ENCODE measurements around the gene EIF4A3.

DNA sequence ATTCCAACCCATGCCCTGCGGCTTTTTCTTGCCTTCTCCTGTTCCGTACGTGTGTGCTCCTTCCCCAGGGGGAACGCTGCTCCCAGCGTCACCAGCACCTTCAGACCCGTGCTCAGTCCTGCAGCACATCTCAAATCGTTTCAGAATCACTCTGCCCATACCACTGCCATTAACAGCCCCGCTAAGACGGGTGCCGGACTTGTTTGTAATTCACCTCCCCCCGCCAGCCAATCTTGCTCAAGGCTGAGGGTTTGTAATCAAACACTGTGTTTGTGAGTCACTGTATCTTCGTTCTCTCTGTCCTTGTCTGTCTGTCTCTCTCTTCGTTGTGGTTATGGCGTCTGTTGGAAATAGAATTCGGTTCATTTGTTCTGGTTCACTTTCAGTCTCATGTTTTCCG is 40.2 kb upstream of the EIF4A3 start:
- TF ChIP-seq, protein P1, sequence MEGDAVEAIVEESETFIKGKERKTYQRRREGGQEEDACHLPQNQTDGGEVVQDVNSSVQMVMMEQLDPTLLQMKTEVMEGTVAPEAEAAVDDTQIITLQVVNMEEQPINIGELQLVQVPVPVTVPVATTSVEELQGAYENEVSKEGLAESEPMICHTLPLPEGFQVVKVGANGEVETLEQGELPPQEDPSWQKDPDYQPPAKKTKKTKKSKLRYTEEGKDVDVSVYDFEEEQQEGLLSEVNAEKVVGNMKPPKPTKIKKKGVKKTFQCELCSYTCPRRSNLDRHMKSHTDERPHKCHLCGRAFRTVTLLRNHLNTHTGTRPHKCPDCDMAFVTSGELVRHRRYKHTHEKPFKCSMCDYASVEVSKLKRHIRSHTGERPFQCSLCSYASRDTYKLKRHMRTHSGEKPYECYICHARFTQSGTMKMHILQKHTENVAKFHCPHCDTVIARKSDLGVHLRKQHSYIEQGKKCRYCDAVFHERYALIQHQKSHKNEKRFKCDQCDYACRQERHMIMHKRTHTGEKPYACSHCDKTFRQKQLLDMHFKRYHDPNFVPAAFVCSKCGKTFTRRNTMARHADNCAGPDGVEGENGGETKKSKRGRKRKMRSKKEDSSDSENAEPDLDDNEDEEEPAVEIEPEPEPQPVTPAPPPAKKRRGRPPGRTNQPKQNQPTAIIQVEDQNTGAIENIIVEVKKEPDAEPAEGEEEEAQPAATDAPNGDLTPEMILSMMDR (IDR thresholded peaks at IDR 0.05) = no peak
- TF ChIP-seq EP300 (IDR thresholded peaks at IDR 0.05; ENCODE audit: low read depth) = no peak
- no peak for TF ChIP-seq POLR2AphosphoS5 (IDR thresholded peaks at IDR 0.05)

All from transverse colon (tissue), 4 donors.